Measurements from ENCODE around the gene YY1AP1.
"Not testable (repeated sequence)": the region's sequence is repeated elsewhere in the genome, so short reads cannot be mapped to it uniquely, and the experiment has no call there.

DNA sequence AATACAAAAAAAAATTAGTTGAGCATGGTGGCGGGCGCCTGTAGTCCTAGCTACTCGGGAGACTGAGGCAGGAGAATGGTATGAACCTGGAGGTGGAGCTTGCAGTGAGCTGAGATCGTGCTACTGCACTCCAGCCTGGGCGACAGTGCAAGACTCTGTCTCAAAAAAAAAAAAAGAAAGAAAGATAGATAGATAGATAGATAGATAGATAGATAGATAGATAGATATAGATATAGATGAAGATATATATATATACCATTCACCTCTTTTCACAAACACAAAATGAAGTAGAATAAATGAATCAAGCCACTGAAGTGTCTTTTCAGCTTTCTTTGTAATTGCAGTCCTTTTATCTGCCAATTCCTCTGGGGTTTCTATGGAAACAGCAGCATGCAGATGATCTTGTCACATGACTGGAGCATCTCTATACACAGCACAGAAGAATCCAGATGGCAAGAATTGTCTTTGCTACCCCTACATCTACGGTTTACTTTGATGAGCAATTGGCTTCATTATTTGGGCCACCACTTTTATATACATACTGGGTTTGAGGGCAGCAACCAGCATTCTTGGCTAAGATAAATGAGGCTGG lies 30.0 kb upstream of the YY1AP1 start:
- TF ChIP-seq GATA3 (IDR thresholded peaks at IDR 0.05; ENCODE audit: low read depth, low read length) = not testable (repeated sequence)
- TF ChIP-seq GATA2 (IDR thresholded peaks at IDR 0.05; ENCODE audit: low read depth, low read length) = 0 out of 2 replicates have a peak, but pooled peaks have one; percentile 13

Data from SH-SY5Y (cell line).